ENCODE data around the gene SNRPA1. TPM values are rescaled to one million over a fixed set of nuclear protein-coding genes. Genes with fewer than 3 reads are reported as not detected.
A peak's percentile ranks its signal among the peaks of the same experiment; 100 is the strongest.

SNRPA1 gene
- total and polyA plus RNA-seq, 2 of the 13 experiments (the other 11 are each of a cell fraction or from before 2014, with no cell fraction given) = 41.2 to 108 TPM

- TF ChIP-seq MBD4 (IDR thresholded peaks at IDR 0.05; ENCODE audit: borderline replicate concordance, low read length) (no peak), ZFP36 (IDR thresholded peaks at IDR 0.05; ENCODE audit: borderline replicate concordance, low read depth, low read length, partially characterized antibody) (no peak), FOXA3 (CRISPR knock-in tag; IDR thresholded peaks at IDR 0.05) (peak; percentile 73), RXRA (CRISPR knock-in tag; IDR thresholded peaks at IDR 0.05) (peak; percentile 75), PCBP1 (IDR thresholded peaks at IDR 0.05; ENCODE audit: borderline replicate concordance, low read depth, low read length) (no peak), ZNF160 (CRISPR knock-in tag; IDR thresholded peaks at IDR 0.05) (no peak; the same call in 1 of the 2 replicates), ZNF589 (CRISPR knock-in tag; conservative IDR thresholded peaks at IDR 0.05) (peak; percentile 45; the same call in 1 of the 2 replicates), POLR2AphosphoS2 (IDR thresholded peaks at IDR 0.05; ENCODE audit: low read depth, low read length) (peak; percentile 98), ZNF343 (CRISPR knock-in tag; IDR thresholded peaks at IDR 0.05) (0 out of 2 replicates have a peak, but pooled peaks have one; percentile 60), ZNF7 (CRISPR knock-in tag; IDR thresholded peaks at IDR 0.05) (0 out of 2 replicates have a peak, but pooled peaks have one; percentile 4), ETV6 (CRISPR knock-in tag; conservative IDR thresholded peaks at IDR 0.05) (no peak; the same call in 1 of the 2 replicates), NAIF1 (CRISPR knock-in tag; IDR thresholded peaks at IDR 0.05; ENCODE audit: borderline replicate concordance) (peak; percentile 79; the same call in 1 of the 2 replicates), STAT6 (CRISPR knock-in tag; IDR thresholded peaks at IDR 0.05; ENCODE audit: borderline replicate concordance) (no peak; the same call in 1 of the 2 replicates), ATM (IDR thresholded peaks at IDR 0.05; ENCODE audit: borderline replicate concordance) (no peak), CTCF (CRISPR knock-in tag; IDR thresholded peaks at IDR 0.05) (no peak), ZNF577 (CRISPR knock-in tag; IDR thresholded peaks at IDR 0.05; ENCODE audit: borderline replicate concordance, low read depth) (no peak), CREB3 (CRISPR knock-in tag; IDR thresholded peaks at IDR 0.05) (no peak; the same call in 1 of the 2 replicates), ZNF678 (CRISPR knock-in tag; IDR thresholded peaks at IDR 0.05) (peak; percentile 93), ZNF33B (CRISPR knock-in tag; IDR thresholded peaks at IDR 0.05) (no peak), CEBPG (CRISPR knock-in tag; IDR thresholded peaks at IDR 0.05) (peak; percentile 50; the same call in 1 of the 2 replicates), ZNF484 (CRISPR knock-in tag; IDR thresholded peaks at IDR 0.05; ENCODE audit: borderline replicate concordance, low read depth) (no peak), DNMT1 (CRISPR knock-in tag; IDR thresholded peaks at IDR 0.05) (peak; percentile 91), ADNP (CRISPR knock-in tag; IDR thresholded peaks at IDR 0.05) (no peak), CENPBD1 (CRISPR knock-in tag; IDR thresholded peaks at IDR 0.05; ENCODE audit: borderline replicate concordance, low read depth) (peak; percentile 84; the same call in 1 of the 2 replicates), ZNF572 (CRISPR knock-in tag; IDR thresholded peaks at IDR 0.05) (no peak)
Observed at GRCh38 chr15:101294731-101295606, at the start of gene SNRPA1 (continued).

Data from HepG2 (cell line).